ENCODE results near the gene ITPA. TPM values are rescaled to one million over a fixed set of nuclear protein-coding genes. Genes with fewer than 3 reads are reported as not detected.

ITPA gene
- total and polyA plus RNA-seq, 2 of the 13 experiments (the other 11 are each of a cell fraction or from before 2014, with no cell fraction given) = 60.1 to 103 TPM

DNA sequence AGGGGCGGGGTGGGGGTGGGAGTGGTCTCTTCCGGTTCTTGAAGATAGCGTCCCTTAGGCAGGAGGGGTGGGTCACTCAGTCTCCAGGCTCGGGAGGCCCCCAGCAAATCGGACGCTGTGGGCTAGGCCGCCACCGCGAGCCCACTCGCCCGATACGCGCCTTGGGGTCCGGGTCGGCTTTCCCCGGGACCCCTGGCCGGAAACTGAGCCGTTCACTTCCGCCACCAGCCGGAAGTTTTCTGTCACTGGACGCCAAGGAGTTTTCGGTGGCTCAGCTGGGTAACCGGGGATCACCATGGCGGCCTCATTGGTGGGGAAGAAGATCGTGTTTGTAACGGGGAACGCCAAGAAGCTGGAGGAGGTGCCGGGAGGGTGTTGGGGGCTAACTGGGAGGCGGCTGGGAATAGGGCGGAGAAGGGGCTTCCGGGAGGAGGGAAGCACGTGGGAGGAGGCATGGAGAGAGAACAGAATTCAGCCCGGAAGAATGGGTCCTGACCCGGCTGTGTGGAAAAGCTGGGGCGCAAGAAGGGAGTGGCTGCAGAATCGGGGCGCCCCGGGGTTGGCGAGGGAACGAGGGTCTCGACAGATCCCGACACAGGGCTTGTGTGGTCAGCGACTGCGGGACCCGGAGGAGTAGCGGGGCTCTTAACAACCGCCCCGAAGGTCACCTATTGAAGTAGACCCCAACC, at the start of gene ITPA (continued):
- TF ChIP-seq, protein P1, sequence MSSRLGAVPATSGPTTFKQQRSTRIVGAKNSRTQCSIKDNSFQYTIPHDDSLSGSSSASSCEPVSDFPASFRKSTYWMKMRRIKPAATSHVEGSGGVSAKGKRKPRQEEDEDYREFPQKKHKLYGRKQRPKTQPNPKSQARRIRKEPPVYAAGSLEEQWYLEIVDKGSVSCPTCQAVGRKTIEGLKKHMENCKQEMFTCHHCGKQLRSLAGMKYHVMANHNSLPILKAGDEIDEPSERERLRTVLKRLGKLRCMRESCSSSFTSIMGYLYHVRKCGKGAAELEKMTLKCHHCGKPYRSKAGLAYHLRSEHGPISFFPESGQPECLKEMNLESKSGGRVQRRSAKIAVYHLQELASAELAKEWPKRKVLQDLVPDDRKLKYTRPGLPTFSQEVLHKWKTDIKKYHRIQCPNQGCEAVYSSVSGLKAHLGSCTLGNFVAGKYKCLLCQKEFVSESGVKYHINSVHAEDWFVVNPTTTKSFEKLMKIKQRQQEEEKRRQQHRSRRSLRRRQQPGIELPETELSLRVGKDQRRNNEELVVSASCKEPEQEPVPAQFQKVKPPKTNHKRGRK (CRISPR knock-in tag; IDR thresholded peaks at IDR 0.05) = no peak
- TF ChIP-seq MIXL1 (CRISPR knock-in tag; IDR thresholded peaks at IDR 0.05) (0 out of 2 replicates have a peak, but pooled peaks have one; percentile 61), ZFAT (CRISPR knock-in tag; conservative IDR thresholded peaks at IDR 0.05) (0 out of 2 replicates have a peak, but pooled peaks have one; percentile 14), RAD51 (IDR thresholded peaks at IDR 0.05; ENCODE audit: borderline replicate concordance) (no peak), MAFF (IDR thresholded peaks at IDR 0.05; ENCODE audit: low read depth, low read length) (no peak), RELA (CRISPR knock-in tag; IDR thresholded peaks at IDR 0.05) (no peak; the same call in 1 of the 2 replicates), SNRNP70 (IDR thresholded peaks at IDR 0.05; ENCODE audit: low read depth, low read length) (no peak), JDP2 (CRISPR knock-in tag; IDR thresholded peaks at IDR 0.05; ENCODE audit: borderline replicate concordance) (no peak), HHEX (CRISPR knock-in tag; IDR thresholded peaks at IDR 0.05) (no peak), KDM5A (IDR thresholded peaks at IDR 0.05; ENCODE audit: borderline replicate concordance, low read length) (peak; percentile 85)
- TF ChIP-seq, protein P2, sequence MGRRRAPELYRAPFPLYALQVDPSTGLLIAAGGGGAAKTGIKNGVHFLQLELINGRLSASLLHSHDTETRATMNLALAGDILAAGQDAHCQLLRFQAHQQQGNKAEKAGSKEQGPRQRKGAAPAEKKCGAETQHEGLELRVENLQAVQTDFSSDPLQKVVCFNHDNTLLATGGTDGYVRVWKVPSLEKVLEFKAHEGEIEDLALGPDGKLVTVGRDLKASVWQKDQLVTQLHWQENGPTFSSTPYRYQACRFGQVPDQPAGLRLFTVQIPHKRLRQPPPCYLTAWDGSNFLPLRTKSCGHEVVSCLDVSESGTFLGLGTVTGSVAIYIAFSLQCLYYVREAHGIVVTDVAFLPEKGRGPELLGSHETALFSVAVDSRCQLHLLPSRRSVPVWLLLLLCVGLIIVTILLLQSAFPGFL (CRISPR knock-in tag; IDR thresholded peaks at IDR 0.05) = no peak
- TF ChIP-seq, protein P3, sequence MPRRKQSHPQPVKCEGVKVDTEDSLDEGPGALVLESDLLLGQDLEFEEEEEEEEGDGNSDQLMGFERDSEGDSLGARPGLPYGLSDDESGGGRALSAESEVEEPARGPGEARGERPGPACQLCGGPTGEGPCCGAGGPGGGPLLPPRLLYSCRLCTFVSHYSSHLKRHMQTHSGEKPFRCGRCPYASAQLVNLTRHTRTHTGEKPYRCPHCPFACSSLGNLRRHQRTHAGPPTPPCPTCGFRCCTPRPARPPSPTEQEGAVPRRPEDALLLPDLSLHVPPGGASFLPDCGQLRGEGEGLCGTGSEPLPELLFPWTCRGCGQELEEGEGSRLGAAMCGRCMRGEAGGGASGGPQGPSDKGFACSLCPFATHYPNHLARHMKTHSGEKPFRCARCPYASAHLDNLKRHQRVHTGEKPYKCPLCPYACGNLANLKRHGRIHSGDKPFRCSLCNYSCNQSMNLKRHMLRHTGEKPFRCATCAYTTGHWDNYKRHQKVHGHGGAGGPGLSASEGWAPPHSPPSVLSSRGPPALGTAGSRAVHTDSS (CRISPR knock-in tag; conservative IDR thresholded peaks at IDR 0.05) = no peak
- TF ChIP-seq, protein P4, sequence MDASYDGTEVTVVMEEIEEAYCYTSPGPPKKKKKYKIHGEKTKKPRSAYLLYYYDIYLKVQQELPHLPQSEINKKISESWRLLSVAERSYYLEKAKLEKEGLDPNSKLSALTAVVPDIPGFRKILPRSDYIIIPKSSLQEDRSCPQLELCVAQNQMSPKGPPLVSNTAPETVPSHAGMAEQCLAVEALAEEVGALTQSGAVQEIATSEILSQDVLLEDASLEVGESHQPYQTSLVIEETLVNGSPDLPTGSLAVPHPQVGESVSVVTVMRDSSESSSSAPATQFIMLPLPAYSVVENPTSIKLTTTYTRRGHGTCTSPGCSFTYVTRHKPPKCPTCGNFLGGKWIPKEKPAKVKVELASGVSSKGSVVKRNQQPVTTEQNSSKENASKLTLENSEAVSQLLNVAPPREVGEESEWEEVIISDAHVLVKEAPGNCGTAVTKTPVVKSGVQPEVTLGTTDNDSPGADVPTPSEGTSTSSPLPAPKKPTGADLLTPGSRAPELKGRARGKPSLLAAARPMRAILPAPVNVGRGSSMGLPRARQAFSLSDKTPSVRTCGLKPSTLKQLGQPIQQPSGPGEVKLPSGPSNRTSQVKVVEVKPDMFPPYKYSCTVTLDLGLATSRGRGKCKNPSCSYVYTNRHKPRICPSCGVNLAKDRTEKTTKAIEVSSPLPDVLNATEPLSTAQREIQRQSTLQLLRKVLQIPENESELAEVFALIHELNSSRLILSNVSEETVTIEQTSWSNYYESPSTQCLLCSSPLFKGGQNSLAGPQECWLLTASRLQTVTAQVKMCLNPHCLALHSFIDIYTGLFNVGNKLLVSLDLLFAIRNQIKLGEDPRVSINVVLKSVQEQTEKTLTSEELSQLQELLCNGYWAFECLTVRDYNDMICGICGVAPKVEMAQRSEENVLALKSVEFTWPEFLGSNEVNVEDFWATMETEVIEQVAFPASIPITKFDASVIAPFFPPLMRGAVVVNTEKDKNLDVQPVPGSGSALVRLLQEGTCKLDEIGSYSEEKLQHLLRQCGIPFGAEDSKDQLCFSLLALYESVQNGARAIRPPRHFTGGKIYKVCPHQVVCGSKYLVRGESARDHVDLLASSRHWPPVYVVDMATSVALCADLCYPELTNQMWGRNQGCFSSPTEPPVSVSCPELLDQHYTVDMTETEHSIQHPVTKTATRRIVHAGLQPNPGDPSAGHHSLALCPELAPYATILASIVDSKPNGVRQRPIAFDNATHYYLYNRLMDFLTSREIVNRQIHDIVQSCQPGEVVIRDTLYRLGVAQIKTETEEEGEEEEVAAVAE (CRISPR knock-in tag; IDR thresholded peaks at IDR 0.05; ENCODE audit: borderline replicate concordance) = peak; percentile 59; the same call in 1 of the 2 replicates
- TF ChIP-seq, protein P5, sequence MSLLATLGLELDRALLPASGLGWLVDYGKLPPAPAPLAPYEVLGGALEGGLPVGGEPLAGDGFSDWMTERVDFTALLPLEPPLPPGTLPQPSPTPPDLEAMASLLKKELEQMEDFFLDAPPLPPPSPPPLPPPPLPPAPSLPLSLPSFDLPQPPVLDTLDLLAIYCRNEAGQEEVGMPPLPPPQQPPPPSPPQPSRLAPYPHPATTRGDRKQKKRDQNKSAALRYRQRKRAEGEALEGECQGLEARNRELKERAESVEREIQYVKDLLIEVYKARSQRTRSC (CRISPR knock-in tag; IDR thresholded peaks at IDR 0.05; ENCODE audit: low read depth) = 0 out of 2 replicates have a peak, but pooled peaks have one; percentile 89
- TF ChIP-seq, protein P6, sequence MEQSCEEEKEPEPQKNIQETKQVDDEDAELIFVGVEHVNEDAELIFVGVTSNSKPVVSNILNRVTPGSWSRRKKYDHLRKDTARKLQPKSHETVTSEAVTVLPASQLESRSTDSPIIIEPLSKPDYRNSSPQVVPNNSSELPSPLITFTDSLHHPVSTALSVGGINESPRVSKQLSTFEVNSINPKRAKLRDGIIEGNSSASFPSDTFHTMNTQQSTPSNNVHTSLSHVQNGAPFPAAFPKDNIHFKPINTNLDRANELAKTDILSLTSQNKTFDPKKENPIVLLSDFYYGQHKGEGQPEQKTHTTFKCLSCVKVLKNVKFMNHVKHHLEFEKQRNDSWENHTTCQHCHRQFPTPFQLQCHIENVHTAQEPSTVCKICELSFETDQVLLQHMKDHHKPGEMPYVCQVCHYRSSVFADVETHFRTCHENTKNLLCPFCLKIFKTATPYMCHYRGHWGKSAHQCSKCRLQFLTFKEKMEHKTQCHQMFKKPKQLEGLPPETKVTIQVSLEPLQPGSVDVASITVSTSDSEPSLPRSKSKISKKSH (CRISPR knock-in tag; IDR thresholded peaks at IDR 0.05; ENCODE audit: borderline replicate concordance) = peak; percentile 94; the same call in 1 of the 2 replicates
- TF ChIP-seq, protein P7, sequence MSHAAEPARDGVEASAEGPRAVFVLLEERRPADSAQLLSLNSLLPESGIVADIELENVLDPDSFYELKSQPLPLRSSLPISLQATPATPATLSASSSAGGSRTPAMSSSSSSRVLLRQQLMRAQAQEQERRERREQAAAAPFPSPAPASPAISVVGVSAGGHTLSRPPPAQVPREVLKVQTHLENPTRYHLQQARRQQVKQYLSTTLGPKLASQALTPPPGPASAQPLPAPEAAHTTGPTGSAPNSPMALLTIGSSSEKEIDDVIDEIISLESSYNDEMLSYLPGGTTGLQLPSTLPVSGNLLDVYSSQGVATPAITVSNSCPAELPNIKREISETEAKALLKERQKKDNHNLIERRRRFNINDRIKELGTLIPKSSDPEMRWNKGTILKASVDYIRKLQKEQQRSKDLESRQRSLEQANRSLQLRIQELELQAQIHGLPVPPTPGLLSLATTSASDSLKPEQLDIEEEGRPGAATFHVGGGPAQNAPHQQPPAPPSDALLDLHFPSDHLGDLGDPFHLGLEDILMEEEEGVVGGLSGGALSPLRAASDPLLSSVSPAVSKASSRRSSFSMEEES (CRISPR knock-in tag; IDR thresholded peaks at IDR 0.05) = peak; percentile 59; the same call in 1 of the 2 replicates

All from HepG2 (cell line).